GM19463 (cell line): Measurements from ENCODE around the gene MACROD2.
A peak's percentile ranks its signal among the peaks of the same experiment; 100 is the strongest.
"Not testable (repeated sequence)": the region's sequence is repeated elsewhere in the genome, so short reads cannot be mapped to it uniquely, and the experiment has no call there.

Experiments used
- ATAC-seq: cut with Tn5 transposase; IDR thresholded peaks from one replicate; pipeline ENCODE4 v1.9.1; 2021; ENCODE audit warnings: mild to moderate bottlenecking, moderate library complexity; ENCODE audit not compliant: unreplicated experiment

Gene MACROD2

GRCh38 chr20:15928946-15929345 is 1933.6 kb downstream of the MACROD2 start:
- ATAC-seq = no peak

GRCh38 chr20:15930311-15931305 is 1935.3 kb downstream of the MACROD2 start:
- no peak for ATAC-seq

GRCh38 chr20:15931897-15932296 is 1936.6 kb downstream of the MACROD2 start:
- no peak for ATAC-seq

- peak; percentile 93 for ATAC-seq
These were observed 1941.9 kb downstream of the MACROD2 start for GRCh38 chr20:15937179-15937578.

GRCh38 chr20:15938847-15939246 is 1943.5 kb downstream of the MACROD2 start:
- no peak for ATAC-seq

- no peak for ATAC-seq
These were observed 1944.8 kb downstream of the MACROD2 start for GRCh38 chr20:15940127-15940526.

- ATAC-seq = no peak
These were observed 1946.8 kb downstream of the MACROD2 start for GRCh38 chr20:15942130-15942529.

GRCh38 chr20:15945289-15945688 is 1950.0 kb downstream of the MACROD2 start:
- ATAC-seq = no peak

GRCh38 chr20:15949391-15949790 is 1954.1 kb downstream of the MACROD2 start:
- ATAC-seq = no peak

GRCh38 chr20:15951658-15952057 is 1956.3 kb downstream of the MACROD2 start:
- ATAC-seq = no peak

GRCh38 chr20:15958142-15958541 is 1962.8 kb downstream of the MACROD2 start:
- ATAC-seq = no peak

GRCh38 chr20:15965165-15965564 is 1969.8 kb downstream of the MACROD2 start:
- ATAC-seq = no peak

- ATAC-seq = no peak
These were observed 1972.0 kb downstream of the MACROD2 start for GRCh38 chr20:15967334-15967733.

GRCh38 chr20:15976047-15976736 is 1980.9 kb downstream of the MACROD2 start:
- ATAC-seq = no peak

GRCh38 chr20:15977026-15977425 is 1981.7 kb downstream of the MACROD2 start:
- ATAC-seq = no peak

- no peak for ATAC-seq
These were observed 1982.4 kb downstream of the MACROD2 start for GRCh38 chr20:15977758-15978157.

- ATAC-seq = not testable (repeated sequence)
These were observed 1990.4 kb downstream of the MACROD2 start for GRCh38 chr20:15985494-15986368.

GRCh38 chr20:15986690-15987089 is 1991.4 kb downstream of the MACROD2 start:
- ATAC-seq = peak; percentile 90

- no peak for ATAC-seq
These were observed 1996.0 kb downstream of the MACROD2 start for GRCh38 chr20:15991279-15991678.

GRCh38 chr20:15992564-15992963 is 1997.2 kb downstream of the MACROD2 start:
- ATAC-seq = no peak

- ATAC-seq = no peak
These were observed 2004.8 kb downstream of the MACROD2 start for GRCh38 chr20:16000112-16000511.
